Ishikawa (cell line): ENCODE measurements around the gene STX18.

Source experiments
- CEBPB ChIP-seq: IDR thresholded peaks from 2 replicates; pipeline ENCODE4 v1.6.1; 2012
- CREB1 ChIP-seq: IDR thresholded peaks from 2 replicates; pipeline ENCODE4 v1.6.1; 2012; ENCODE audit warnings: low read depth
- EGR1 ChIP-seq: IDR thresholded peaks from 2 replicates; pipeline ENCODE4 v1.6.1; 2012
- EP300 ChIP-seq: IDR thresholded peaks from 2 replicates; pipeline ENCODE4 v1.6.1; 2012; ENCODE audit warnings: borderline replicate concordance
- FOXM1 ChIP-seq: IDR thresholded peaks from 2 replicates; pipeline ENCODE4 v1.6.1; 2012; ENCODE audit warnings: low read depth, borderline replicate concordance
- NFIC ChIP-seq: IDR thresholded peaks from 2 replicates; pipeline ENCODE4 v1.6.1; 2012
- RAD21 ChIP-seq: IDR thresholded peaks from 2 replicates; pipeline ENCODE4 v1.6.1; 2012; ENCODE audit warnings: low read depth
- TAF1 ChIP-seq: IDR thresholded peaks from 2 replicates; pipeline ENCODE4 v1.6.1; 2012; ENCODE audit warnings: low read depth, mild to moderate bottlenecking
- TCF12 ChIP-seq: IDR thresholded peaks from 2 replicates; pipeline ENCODE4 v1.6.1; 2012; ENCODE audit warnings: low read depth
- TEAD4 ChIP-seq: IDR thresholded peaks from 2 replicates; pipeline ENCODE4 v1.6.1; 2012
- USF1 ChIP-seq: IDR thresholded peaks from 2 replicates; pipeline ENCODE4 v1.6.1; 2012
- YY1 ChIP-seq: IDR thresholded peaks from 2 replicates; pipeline ENCODE4 v1.6.1; 2012; ENCODE audit warnings: low read depth
- ZBTB7A ChIP-seq: IDR thresholded peaks from 2 replicates; pipeline ENCODE4 v1.6.1; 2012; ENCODE audit warnings: low read depth
- TF ChIP-seq, protein P1 (sequence below): IDR thresholded peaks from 2 replicates; pipeline ENCODE4 v1.6.1; 2012
- TF ChIP-seq, protein P2 (sequence below): IDR thresholded peaks from 2 replicates; pipeline ENCODE4 v1.6.1; 2012; ENCODE audit warnings: low read depth, mild to moderate bottlenecking

The STX18 gene

DNA sequence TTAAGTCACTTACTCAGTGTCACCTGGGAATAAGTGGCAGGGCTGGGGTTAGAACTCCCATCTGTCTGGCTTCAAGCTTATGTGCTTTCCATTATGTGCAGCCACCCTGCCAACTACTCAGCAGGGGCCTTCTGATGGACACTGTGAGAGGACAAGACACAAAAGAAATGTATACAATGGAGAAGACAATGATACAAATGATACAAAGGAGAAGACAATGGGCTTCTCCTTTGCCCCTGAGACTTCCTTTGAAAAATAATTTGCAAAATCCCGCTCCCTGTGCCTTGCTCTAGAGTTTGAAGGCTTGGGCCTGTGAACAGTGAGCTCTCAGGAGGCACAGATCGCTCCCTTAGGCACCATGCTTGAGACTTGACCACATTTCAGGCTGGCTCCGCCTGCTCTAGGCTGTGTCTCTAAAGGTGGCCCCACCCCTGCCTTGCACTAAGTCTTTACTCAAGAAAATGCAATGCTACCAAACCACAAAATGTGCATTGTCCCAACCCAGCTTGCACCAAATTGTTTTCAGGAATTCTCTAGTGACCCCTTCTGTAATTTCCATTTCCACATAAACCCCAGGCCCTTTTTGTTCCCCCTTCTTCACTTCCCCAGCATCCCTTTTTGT, 27.1 kb upstream of the STX18 start:
- TF ChIP-seq CREB1 (no peak), CEBPB (no peak), TCF12 (no peak), FOXM1 (no peak), EP300 (no peak), NFIC (no peak; the same call in 1 of the 2 replicates), TAF1 (no peak), ZBTB7A (no peak), TEAD4 (no peak), USF1 (no peak), EGR1 (no peak), YY1 (no peak), RAD21 (no peak)
- TF ChIP-seq, protein P1, sequence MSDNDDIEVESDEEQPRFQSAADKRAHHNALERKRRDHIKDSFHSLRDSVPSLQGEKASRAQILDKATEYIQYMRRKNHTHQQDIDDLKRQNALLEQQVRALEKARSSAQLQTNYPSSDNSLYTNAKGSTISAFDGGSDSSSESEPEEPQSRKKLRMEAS: no peak
- TF ChIP-seq, protein P2, sequence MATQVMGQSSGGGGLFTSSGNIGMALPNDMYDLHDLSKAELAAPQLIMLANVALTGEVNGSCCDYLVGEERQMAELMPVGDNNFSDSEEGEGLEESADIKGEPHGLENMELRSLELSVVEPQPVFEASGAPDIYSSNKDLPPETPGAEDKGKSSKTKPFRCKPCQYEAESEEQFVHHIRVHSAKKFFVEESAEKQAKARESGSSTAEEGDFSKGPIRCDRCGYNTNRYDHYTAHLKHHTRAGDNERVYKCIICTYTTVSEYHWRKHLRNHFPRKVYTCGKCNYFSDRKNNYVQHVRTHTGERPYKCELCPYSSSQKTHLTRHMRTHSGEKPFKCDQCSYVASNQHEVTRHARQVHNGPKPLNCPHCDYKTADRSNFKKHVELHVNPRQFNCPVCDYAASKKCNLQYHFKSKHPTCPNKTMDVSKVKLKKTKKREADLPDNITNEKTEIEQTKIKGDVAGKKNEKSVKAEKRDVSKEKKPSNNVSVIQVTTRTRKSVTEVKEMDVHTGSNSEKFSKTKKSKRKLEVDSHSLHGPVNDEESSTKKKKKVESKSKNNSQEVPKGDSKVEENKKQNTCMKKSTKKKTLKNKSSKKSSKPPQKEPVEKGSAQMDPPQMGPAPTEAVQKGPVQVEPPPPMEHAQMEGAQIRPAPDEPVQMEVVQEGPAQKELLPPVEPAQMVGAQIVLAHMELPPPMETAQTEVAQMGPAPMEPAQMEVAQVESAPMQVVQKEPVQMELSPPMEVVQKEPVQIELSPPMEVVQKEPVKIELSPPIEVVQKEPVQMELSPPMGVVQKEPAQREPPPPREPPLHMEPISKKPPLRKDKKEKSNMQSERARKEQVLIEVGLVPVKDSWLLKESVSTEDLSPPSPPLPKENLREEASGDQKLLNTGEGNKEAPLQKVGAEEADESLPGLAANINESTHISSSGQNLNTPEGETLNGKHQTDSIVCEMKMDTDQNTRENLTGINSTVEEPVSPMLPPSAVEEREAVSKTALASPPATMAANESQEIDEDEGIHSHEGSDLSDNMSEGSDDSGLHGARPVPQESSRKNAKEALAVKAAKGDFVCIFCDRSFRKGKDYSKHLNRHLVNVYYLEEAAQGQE: no peak

DNA sequence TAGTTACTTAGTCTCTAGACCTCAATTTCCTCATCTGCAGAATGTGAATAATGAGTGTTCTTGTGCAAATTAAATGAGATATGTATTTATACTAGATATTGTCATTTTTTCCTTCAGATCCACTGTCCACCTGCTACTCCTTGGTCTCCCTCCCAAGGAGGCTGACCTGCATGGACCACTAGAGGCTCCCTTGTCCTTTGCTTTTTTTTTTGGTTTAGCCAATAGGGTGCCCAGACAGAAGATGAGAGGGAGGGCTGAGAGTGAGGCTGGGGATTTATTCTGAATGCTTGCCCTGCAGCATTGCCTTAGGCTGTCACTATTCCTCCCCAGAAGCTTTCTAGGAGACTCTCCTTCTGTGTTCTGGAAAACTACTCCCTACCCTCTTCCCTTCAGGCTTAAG, 24.5 kb upstream of the STX18 start:
- peak; percentile 32 for TF ChIP-seq RAD21

- no peak for TF ChIP-seq TAF1
- no peak for TF ChIP-seq CREB1
- TF ChIP-seq, protein P1: no peak
- no peak for TF ChIP-seq CEBPB
- no peak for TF ChIP-seq TEAD4
- TF ChIP-seq RAD21: no peak
- no peak for TF ChIP-seq YY1
- TF ChIP-seq TCF12: no peak
- no peak for TF ChIP-seq EP300
- no peak for TF ChIP-seq NFIC
- no peak for TF ChIP-seq FOXM1
- TF ChIP-seq, protein P2: no peak
- no peak for TF ChIP-seq USF1
These were observed 22.7 kb upstream of the STX18 start for GRCh38 chr4:4564522-4564921.

DNA sequence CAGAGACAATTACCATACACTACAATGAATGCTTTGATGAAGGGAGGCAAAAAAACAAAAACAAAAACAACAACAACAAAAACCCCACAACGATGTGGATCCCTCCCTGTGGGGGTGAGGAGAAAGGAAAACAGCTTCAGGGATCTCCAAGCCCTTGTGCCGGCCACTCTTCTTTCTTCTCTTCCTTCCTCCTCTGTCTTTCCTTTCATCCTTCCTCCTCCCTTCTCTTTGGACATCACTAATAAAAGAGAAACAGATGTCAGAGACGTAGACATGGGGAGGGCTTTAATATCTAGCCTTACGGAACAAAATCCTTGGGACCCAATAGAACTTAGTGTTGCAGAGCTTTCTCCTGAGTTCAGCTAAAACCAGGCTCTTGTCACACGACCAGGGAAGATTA, 18.8 kb upstream of the STX18 start:
- TF ChIP-seq EP300: no peak
- TF ChIP-seq NFIC: no peak
- no peak for TF ChIP-seq CEBPB
- TF ChIP-seq, protein P1: no peak
- no peak for TF ChIP-seq YY1
- TF ChIP-seq FOXM1: no peak
- no peak for TF ChIP-seq ZBTB7A
- no peak for TF ChIP-seq EGR1
- TF ChIP-seq TCF12: no peak
- TF ChIP-seq CREB1: no peak
- TF ChIP-seq USF1: no peak
- no peak for TF ChIP-seq TEAD4
- no peak for TF ChIP-seq RAD21
- TF ChIP-seq, protein P2: no peak
- no peak for TF ChIP-seq TAF1
